Fibroblast of mammary gland (primary cell): Measurements from ENCODE around the gene LRP3.
"Not testable (repeated sequence)": the region's sequence is repeated elsewhere in the genome, so short reads cannot be mapped to it uniquely, and the experiment has no call there.

Source experiments
- DNase-seq: peaks from one replicate; pipeline ENCODE4 v3.0.0-alpha.2; 2010; ENCODE audit warnings: low read depth
- H3K4me3 ChIP-seq: 2 replicates; pipeline ENCODE4 v1.5.1; 2011; ENCODE audit warnings: low read depth, mild to moderate bottlenecking, low read length, moderate library complexity; ENCODE audit not compliant: control insufficient read depth
- TF ChIP-seq, protein P1 (sequence below): conservative IDR thresholded peaks from 2 replicates; pipeline ENCODE4 v1.5.1; 2011; ENCODE audit warnings: low read depth, low read length, inconsistent platforms; ENCODE audit not compliant: control insufficient read depth, insufficient read depth

The LRP3 gene

DNA sequence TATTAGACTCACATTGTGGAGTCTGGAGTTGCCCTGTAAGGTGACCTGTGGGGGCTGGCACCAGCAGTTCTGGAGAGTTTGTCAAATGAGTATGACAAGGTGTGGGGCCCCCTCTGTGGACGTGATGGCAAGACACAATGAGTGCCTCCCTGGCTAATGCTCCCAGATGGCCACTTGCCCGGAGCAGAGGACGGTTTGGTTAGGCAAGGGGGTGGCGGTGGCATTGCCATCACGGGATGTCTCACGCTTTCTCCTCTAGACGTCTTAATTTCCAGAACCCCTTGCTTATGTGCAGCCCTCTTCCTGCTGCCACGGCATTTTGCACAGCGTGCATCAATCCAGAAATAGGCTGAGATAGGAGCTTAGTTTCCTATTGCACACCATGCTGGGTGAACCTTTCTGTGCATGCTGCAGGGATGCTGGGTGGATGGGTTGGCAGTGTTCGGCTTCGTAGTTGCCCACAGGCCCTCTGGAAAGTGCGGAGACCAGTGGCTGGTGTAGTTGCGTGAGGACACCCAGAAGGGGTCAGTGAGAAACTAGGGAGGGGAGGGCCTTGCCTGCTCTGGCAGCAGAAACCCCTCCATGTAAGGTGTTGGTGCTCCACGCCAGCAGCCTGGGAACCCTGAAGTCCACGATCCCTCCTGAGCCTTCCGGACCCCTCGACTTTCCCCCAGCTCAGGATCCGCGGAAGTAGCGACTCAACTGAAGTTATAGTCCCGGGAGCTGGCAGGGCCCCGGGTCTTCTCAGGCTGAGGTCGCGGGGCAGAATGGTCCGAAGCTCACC lies 18.1 kb upstream of the LRP3 start:
- TF ChIP-seq, protein P1, sequence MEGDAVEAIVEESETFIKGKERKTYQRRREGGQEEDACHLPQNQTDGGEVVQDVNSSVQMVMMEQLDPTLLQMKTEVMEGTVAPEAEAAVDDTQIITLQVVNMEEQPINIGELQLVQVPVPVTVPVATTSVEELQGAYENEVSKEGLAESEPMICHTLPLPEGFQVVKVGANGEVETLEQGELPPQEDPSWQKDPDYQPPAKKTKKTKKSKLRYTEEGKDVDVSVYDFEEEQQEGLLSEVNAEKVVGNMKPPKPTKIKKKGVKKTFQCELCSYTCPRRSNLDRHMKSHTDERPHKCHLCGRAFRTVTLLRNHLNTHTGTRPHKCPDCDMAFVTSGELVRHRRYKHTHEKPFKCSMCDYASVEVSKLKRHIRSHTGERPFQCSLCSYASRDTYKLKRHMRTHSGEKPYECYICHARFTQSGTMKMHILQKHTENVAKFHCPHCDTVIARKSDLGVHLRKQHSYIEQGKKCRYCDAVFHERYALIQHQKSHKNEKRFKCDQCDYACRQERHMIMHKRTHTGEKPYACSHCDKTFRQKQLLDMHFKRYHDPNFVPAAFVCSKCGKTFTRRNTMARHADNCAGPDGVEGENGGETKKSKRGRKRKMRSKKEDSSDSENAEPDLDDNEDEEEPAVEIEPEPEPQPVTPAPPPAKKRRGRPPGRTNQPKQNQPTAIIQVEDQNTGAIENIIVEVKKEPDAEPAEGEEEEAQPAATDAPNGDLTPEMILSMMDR, result no peak
- DNase-seq, result peak; percentile 22
- peak overlapping the region; percentile 79 for H3K4me3 ChIP-seq

DNA sequence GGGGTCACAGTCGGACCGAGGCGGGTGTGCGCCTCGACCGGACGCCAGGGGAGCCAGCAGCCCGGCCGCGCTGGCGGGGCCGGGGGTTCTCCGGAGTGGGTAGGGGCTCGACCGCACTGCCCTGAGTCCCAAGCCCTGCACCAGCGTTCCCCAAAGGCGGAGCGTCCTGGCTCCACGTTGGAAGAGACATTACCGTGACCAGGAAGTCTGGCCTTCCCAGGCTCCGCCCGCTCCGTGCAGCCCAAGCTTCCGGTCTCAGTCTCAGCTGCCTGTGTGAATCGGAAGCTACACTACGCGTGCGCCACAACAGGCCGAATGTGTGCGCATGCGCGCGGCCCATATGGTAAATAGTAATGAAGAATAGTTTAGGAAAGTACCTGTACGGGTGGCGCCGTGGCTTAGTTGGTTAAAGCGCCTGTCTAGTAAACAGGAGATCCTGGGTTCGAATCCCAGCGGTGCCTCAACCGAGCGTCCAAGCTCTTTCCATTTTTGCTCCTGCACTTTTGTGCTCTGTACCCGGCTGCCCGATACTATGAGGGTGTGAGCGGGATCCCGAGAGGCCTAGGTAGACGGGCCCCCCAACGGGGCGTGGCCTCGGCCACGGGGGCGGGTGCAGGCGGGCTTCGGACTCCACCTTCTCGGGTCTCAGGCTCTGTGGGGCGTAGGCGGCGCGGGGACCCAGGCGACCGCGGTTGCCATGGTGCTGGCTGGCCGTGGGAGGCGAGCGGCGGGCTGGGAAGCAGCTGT lies 17.3 kb upstream of the LRP3 start:
- H3K4me3 ChIP-seq, result peak overlapping the region; percentile 79
- TF ChIP-seq, protein P1, result no peak
- peak; percentile 98 for DNase-seq

DNA sequence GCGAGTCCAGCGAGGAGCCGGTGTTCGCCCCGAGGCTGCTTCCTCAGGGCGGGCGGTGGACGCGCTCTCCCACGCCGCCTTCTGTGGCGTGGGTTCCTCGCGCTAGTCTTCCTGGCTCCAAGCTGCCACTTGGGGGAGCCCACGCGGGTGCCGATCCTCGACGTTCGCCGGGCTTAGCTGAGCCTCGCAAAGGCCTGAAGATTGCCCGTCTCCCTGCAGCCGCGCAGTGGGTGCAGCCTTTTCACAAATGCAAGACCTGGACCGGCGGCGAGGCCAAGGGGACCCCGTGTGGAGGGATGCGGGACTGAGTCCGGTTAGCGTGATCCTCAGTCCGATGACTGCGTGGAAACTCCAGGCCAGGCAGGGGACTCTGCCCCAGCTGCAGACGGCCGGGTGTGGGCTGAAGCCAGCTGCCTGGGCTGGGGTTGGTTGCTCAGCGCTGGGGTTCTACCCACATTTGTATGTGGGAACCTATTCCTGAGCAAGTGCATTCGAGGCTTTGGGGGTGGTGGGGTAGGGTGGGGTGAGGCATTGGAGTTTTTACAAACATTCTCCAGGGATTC lies 16.6 kb upstream of the LRP3 start:
- H3K4me3 ChIP-seq, result peak overlapping the region; percentile 52
- DNase-seq, result no peak
- TF ChIP-seq, protein P1, result peak; percentile 14

DNA sequence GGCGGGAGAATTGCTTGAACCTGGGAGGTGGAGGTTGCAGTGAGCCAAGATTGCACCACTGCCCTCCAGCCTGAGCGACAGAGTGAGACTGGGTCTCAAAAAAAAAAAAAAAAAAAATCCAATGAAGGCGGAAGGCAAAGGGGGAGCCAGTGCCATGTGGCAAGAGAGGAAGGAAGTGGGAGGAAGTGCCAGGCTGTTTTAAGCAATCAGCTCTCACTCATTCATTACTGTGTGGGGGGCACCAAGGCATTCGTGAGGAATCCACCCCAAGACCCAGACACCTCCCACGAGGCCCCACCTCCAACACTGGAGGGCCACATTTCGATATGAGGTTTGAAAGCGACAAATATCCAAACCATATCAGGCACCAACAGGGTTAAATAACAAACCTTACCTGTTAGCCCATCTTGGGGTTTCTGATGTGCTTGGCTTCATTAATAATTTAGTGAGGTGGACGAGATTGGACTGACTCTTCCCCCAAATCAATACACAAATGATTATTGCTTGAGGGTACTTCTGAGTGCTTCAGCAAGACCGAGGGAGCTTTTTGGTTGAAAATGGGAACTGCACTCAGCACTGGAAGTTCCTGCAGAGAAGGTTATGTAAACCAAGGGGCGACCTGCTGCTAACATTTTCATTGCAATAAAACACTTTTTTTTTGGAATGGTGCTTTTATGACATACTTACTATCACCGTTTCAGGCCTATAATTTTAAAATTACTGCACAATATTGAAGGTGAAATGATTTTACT lies 7.5 kb upstream of the LRP3 start:
- no peak overlapping the region for H3K4me3 ChIP-seq
- DNase-seq, result no peak
- TF ChIP-seq, protein P1, result no peak

DNA sequence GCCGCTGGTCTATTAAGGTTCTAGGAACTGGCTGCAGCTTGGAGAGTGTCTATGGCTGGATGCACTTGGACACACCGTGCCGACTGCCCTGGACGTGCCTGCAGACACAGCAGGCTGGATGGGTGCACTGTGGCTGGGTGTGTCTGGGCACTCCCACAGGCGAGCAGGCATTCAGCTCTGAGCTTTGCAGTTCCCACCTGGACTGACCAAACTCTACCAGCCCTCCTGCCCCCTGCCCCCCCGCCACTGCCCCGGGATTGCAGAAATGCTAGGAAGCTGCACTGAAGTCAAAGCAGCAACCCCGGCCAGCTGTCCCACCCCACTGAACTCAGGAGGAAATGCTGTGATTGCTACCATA lies 7.0 kb upstream of the LRP3 start:
- TF ChIP-seq, protein P1, result no peak

DNA sequence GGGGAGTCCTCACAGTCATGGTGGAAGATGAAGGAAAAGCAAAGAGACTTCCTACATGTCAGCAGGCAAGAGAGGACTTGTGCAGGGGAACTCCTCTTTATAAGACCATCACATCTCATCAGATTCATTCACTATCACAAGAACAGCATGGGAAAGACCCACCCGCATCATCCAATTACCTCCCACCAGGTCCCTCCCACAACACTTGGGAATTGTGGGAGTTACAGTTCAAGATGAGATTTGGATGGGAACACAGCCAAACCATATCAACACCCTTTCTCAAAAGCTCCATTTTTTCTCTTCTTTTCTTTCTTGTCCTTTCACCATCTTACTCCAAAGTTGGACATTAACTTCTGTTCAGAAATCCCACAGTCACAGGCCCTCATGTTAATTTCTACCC lies 4.7 kb upstream of the LRP3 start:
- no peak for DNase-seq
- H3K4me3 ChIP-seq, result no peak overlapping the region
- TF ChIP-seq, protein P1, result no peak

More for the DNA sequence above, 7.0 kb upstream of the LRP3 start:
- H3K4me3 ChIP-seq, result no peak overlapping the region
- DNase-seq, result no peak

DNA sequence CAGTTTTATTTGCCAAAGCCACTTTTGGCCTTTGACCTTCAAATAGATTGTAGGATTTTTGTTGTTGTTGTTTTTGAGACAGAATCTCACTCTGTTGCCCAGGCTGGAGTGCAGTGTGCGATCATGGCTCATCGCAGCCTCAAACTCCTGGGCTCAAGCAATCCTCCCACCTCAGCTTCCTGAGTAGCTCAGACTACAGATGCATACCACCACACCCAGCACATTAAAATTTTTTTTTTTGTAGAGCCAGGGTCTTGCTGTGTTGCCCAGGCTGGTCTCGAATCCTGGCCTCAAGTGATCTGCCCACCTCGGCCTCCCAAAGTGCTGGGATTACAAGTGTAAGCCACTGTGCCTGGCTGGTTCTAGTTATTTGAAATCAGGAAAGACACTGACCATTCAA lies 3.0 kb upstream of the LRP3 start:
- not testable (repeated sequence) for DNase-seq, H3K4me3 ChIP-seq
